Loucy (cell line): ENCODE measurements around the gene ATXN7L1.

Experiments used
- CTCF ChIP-seq: fragments of 200-600 bp; sonication (generic); conservative IDR thresholded peaks from 2 replicates; pipeline ENCODE4 v1.5.1; 2014; ENCODE audit warnings: mild to moderate bottlenecking, antibody characterized with exemption, low read length
- EZH2phosphoT487 ChIP-seq: fragments of 200-600 bp; IDR thresholded peaks from 2 replicates; pipeline ENCODE4 v1.6.1; 2018; ENCODE audit warnings: antibody characterized with exemption, mild to moderate bottlenecking, moderate library complexity, borderline replicate concordance

- TF ChIP-seq CTCF, result no peak
- no peak for TF ChIP-seq EZH2phosphoT487
Observed at GRCh38 chr7:105791926-105792325, 84.5 kb downstream of the ATXN7L1 start.
